ENCODE measurements around the gene RAF1.
A peak's percentile ranks its signal among the peaks of the same experiment; 100 is the strongest.

RAF1 gene

GRCh38 chr3:12566976-12567375 lies 96.9 kb downstream of the RAF1 start:
- TF ChIP-seq ZNF384 (IDR thresholded peaks at IDR 0.05) (no peak), PKNOX1 (IDR thresholded peaks at IDR 0.05) (no peak), TARDBP (IDR thresholded peaks at IDR 0.05) (no peak), FOXK2 (IDR thresholded peaks at IDR 0.05) (no peak), LEF1 (IDR thresholded peaks at IDR 0.05; ENCODE audit: borderline replicate concordance) (no peak)
- CTCF ChIA-PET: no interaction called here
- DNase-seq (ENCODE audit: extremely low spot score): no peak
- POLR2A ChIA-PET: no interaction called here

DNA sequence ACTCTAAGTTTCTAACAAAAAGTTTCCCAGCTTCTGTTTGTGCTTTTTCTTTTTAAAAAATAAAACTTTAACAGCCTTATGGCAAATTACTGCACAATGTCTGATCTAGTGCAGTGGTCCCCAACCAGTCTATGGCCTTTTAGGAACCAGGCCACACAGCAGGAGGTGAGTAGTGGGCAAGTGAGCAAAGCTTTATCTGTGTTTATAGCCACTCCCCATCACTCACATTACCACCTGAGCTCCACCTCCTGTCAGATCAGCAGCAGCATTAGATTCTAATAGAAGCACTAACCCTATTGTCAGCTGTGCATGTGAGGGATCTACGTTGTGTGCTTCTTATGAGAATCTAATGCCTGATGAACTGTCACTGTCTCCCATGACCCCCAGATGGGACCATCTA lies 101.5 kb downstream of the RAF1 start:
- ChIA-PET CTCF (interaction anchor here (0.7 to 1.1 kb wide), 2 partner anchors 83 to 347 kb away, joined by 3 read pairs; no protein-coding TSS in a partner anchor), POLR2A (no interaction called here)
- TF ChIP-seq HDGF (IDR thresholded peaks at IDR 0.05; ENCODE audit: borderline replicate concordance): no peak
- no peak for TF ChIP-seq FOXK2 (IDR thresholded peaks at IDR 0.05)
- no peak for TF ChIP-seq FOXA1 (IDR thresholded peaks at IDR 0.05)
- no peak for DNase-seq (ENCODE audit: extremely low spot score)

DNA sequence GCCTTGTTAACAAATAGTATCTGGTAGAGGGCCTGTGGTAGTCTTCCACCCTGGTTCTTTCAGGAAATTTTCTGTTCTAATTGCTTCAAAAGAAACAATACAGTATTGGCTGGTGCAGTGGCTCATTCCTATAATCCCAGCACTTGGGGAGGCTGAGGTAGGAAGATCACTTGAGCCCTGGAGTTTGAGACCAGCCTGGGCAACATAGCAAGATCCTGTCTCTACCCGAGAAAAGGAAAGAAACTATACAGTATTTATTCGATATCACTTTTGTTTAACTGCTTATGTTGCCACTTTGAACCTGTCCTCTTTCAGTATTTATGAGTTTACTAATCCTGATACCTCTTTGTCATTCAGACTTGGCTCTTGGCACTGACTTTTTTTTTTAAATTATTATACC lies 102.5 kb downstream of the RAF1 start:
- TF ChIP-seq FOXM1 (IDR thresholded peaks at IDR 0.05; ENCODE audit: borderline replicate concordance): no peak
- TF ChIP-seq ARNT (IDR thresholded peaks at IDR 0.05): no peak
- no peak for TF ChIP-seq PKNOX1 (IDR thresholded peaks at IDR 0.05)
- no peak for TF ChIP-seq L3MBTL2 (conservative IDR thresholded peaks at IDR 0.05)
- DNase-seq (ENCODE audit: extremely low spot score): no peak
- CTCF ChIA-PET: no interaction called here
- POLR2A ChIA-PET: no interaction called here

GRCh38 chr3:12560505-12561190 lies 103.3 kb downstream of the RAF1 start:
- CTCF ChIA-PET: interaction anchor here (0.6 kb wide), 1 partner anchor 45 kb away, joined by 5 read pairs; no protein-coding TSS in a partner anchor
- TF ChIP-seq TARDBP (IDR thresholded peaks at IDR 0.05) (no peak), PKNOX1 (IDR thresholded peaks at IDR 0.05) (no peak), ARNT (IDR thresholded peaks at IDR 0.05) (no peak), LEF1 (IDR thresholded peaks at IDR 0.05; ENCODE audit: borderline replicate concordance) (no peak), NFRKB (IDR thresholded peaks at IDR 0.05) (no peak), ELF4 (IDR thresholded peaks at IDR 0.05) (no peak), L3MBTL2 (conservative IDR thresholded peaks at IDR 0.05) (no peak), HDGF (IDR thresholded peaks at IDR 0.05; ENCODE audit: borderline replicate concordance) (no peak), CTBP1 (IDR thresholded peaks at IDR 0.05; ENCODE audit: borderline replicate concordance) (no peak), BHLHE40 (IDR thresholded peaks at IDR 0.05; ENCODE audit: borderline replicate concordance) (no peak), FOXK2 (IDR thresholded peaks at IDR 0.05) (no peak), FOXM1 (IDR thresholded peaks at IDR 0.05; ENCODE audit: borderline replicate concordance) (no peak), SUZ12 (IDR thresholded peaks at IDR 0.05) (no peak), ZNF384 (IDR thresholded peaks at IDR 0.05) (no peak), FOXA1 (IDR thresholded peaks at IDR 0.05) (no peak), SP1 (IDR thresholded peaks at IDR 0.05) (no peak)
- DNase-seq (ENCODE audit: extremely low spot score): no peak

DNA sequence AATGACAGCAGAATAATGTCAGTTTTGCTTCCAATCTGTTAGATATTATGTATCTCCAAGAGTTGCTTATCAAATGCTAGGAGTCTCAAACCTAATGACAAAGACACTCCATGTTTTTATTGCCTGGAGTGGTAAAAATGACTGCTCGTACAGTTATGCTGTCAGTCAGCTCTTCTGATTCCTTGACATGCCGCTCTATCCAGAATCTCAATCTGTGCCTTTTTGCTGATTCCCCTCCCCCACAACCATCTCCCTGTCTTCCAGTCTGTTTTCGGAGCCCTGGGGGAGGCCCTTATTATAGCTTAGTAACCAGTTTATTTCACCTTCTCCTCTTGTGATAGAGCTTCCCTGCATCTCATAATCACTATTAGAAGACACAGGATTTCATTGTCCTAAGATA lies 104.4 kb downstream of the RAF1 start:
- CTCF ChIA-PET: no interaction called here

More at GRCh38 chr3:12560505-12561190, 103.3 kb downstream of the RAF1 start:
- POLR2A ChIA-PET: no interaction called here

GRCh38 chr3:12558706-12559105 lies 105.2 kb downstream of the RAF1 start:
- DNase-seq (ENCODE audit: extremely low spot score): no peak
- ChIA-PET CTCF (interaction anchor here (0.7 to 0.9 kb wide), 2 partner anchors 13 to 383 kb away, joined by 4 to 6 read pairs; partner anchors contain the start of gene MKRN2OS), POLR2A (interaction anchor here (2.1 kb wide), 1 partner anchor 75 kb away, joined by 6 read pairs; the partner anchor contains the start of gene TSEN2)
- TF ChIP-seq PKNOX1 (IDR thresholded peaks at IDR 0.05): no peak
- TF ChIP-seq TARDBP (IDR thresholded peaks at IDR 0.05): no peak
- TF ChIP-seq ELF4 (IDR thresholded peaks at IDR 0.05): no peak
- no peak for TF ChIP-seq ARNT (IDR thresholded peaks at IDR 0.05)
- no peak for TF ChIP-seq ZNF384 (IDR thresholded peaks at IDR 0.05)
- TF ChIP-seq FOXM1 (IDR thresholded peaks at IDR 0.05; ENCODE audit: borderline replicate concordance): no peak
- no peak for TF ChIP-seq NFRKB (IDR thresholded peaks at IDR 0.05)
- no peak for TF ChIP-seq CTBP1 (IDR thresholded peaks at IDR 0.05; ENCODE audit: borderline replicate concordance)
- no peak for TF ChIP-seq SP1 (IDR thresholded peaks at IDR 0.05)
- no peak for TF ChIP-seq FOXA1 (IDR thresholded peaks at IDR 0.05)
- TF ChIP-seq FOXK2 (IDR thresholded peaks at IDR 0.05): no peak
- no peak for TF ChIP-seq BHLHE40 (IDR thresholded peaks at IDR 0.05; ENCODE audit: borderline replicate concordance)
- no peak for TF ChIP-seq HDGF (IDR thresholded peaks at IDR 0.05; ENCODE audit: borderline replicate concordance)
- no peak for TF ChIP-seq LEF1 (IDR thresholded peaks at IDR 0.05; ENCODE audit: borderline replicate concordance)

More for the DNA sequence above, 104.4 kb downstream of the RAF1 start:
- POLR2A ChIA-PET: interaction anchor here (0.9 kb wide), 1 partner anchor 75 kb away, joined by 3 read pairs; the partner anchor contains the start of gene TSEN2
- no peak for DNase-seq (ENCODE audit: extremely low spot score)
- TF ChIP-seq PKNOX1 (IDR thresholded peaks at IDR 0.05): peak; percentile 82
- no peak for TF ChIP-seq NFRKB (IDR thresholded peaks at IDR 0.05)

All from HEK293T (cell line).